Liver (tissue), 3 donors: ENCODE results near the gene EIF1B.

Source experiments
- RXRA ChIP-seq, 2 donors: IDR thresholded peaks; 2 replicates each; pipeline ENCODE4 v1.6.1; 2017 to 2018; ENCODE audit warnings: antibody characterized with exemption in 2 of 2, mild to moderate bottlenecking in 1 of 2
- SP1 ChIP-seq: IDR thresholded peaks from 2 replicates; pipeline ENCODE4 v1.6.1; 2018; ENCODE audit warnings: antibody characterized with exemption, mild to moderate bottlenecking
- ZBTB33 ChIP-seq: IDR thresholded peaks from 2 replicates; pipeline ENCODE4 v1.6.1; 2016; ENCODE audit warnings: antibody characterized with exemption
- TF ChIP-seq, protein P1 (sequence below): fragments of 150-350 bp; IDR thresholded peaks from 2 replicates; pipeline ENCODE4 v1.5.1; 2017; ENCODE audit warnings: improper control_type of control experiment, low read depth, low read length; ENCODE audit not compliant: missing input control
- donor health status: healthy.
- donor health status: healthy.

- TF ChIP-seq RXRA (IDR thresholded peaks at IDR 0.05) (no peak), SP1 (no peak), ZBTB33 (no peak)
- TF ChIP-seq, protein P1, sequence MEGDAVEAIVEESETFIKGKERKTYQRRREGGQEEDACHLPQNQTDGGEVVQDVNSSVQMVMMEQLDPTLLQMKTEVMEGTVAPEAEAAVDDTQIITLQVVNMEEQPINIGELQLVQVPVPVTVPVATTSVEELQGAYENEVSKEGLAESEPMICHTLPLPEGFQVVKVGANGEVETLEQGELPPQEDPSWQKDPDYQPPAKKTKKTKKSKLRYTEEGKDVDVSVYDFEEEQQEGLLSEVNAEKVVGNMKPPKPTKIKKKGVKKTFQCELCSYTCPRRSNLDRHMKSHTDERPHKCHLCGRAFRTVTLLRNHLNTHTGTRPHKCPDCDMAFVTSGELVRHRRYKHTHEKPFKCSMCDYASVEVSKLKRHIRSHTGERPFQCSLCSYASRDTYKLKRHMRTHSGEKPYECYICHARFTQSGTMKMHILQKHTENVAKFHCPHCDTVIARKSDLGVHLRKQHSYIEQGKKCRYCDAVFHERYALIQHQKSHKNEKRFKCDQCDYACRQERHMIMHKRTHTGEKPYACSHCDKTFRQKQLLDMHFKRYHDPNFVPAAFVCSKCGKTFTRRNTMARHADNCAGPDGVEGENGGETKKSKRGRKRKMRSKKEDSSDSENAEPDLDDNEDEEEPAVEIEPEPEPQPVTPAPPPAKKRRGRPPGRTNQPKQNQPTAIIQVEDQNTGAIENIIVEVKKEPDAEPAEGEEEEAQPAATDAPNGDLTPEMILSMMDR, result no peak
These were observed 12.3 kb downstream of the EIF1B start for GRCh38 chr3:40321818-40322217.
